ENCODE data around the gene FAM216A.
"Not testable (repeated sequence)": the region's sequence is repeated elsewhere in the genome, so short reads cannot be mapped to it uniquely, and the experiment has no call there.

DNA sequence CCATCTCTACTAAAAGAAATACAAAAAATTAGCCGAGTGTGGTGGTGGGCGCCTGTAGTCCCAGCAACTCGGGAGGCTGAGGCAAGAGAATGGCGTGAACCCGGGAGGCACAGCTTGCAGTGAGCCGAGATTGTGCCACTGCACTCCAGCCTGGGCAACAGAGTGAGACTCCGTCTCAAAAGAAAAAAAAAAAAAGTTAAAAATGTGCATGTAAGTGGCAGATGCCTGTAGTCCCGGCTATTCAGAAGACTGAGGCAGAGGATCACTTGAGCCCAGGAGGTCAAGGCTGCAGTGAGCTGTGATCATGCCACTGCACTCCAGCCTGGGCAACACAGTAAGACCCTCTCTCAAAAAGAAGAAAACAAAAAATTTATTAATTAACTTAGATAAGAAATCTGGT lies 49.4 kb downstream of the FAM216A start:
- TF ChIP-seq POLR2A (IDR thresholded peaks at IDR 0.05; ENCODE audit: borderline replicate concordance, extremely low read depth, insufficient read depth, insufficient read length); POLR2AphosphoS5 (IDR thresholded peaks at IDR 0.05; ENCODE audit: low read depth, low read length); EZH2 (IDR thresholded peaks at IDR 0.05); SRF (IDR thresholded peaks at IDR 0.05; ENCODE audit: low read depth); YY1 (IDR thresholded peaks at IDR 0.05; ENCODE audit: extremely low read depth, insufficient replicate concordance, low read depth, low read length); ZNF274 (IDR thresholded peaks at IDR 0.05; ENCODE audit: low read depth, low read length): not testable (repeated sequence)
- TF ChIP-seq, protein P1, sequence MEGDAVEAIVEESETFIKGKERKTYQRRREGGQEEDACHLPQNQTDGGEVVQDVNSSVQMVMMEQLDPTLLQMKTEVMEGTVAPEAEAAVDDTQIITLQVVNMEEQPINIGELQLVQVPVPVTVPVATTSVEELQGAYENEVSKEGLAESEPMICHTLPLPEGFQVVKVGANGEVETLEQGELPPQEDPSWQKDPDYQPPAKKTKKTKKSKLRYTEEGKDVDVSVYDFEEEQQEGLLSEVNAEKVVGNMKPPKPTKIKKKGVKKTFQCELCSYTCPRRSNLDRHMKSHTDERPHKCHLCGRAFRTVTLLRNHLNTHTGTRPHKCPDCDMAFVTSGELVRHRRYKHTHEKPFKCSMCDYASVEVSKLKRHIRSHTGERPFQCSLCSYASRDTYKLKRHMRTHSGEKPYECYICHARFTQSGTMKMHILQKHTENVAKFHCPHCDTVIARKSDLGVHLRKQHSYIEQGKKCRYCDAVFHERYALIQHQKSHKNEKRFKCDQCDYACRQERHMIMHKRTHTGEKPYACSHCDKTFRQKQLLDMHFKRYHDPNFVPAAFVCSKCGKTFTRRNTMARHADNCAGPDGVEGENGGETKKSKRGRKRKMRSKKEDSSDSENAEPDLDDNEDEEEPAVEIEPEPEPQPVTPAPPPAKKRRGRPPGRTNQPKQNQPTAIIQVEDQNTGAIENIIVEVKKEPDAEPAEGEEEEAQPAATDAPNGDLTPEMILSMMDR (IDR thresholded peaks at IDR 0.05 in 2 of 3, conservative IDR thresholded peaks at IDR 0.05 in 1 of 3; ENCODE audit: borderline replicate concordance in 1 of 3, insufficient read depth in 1 of 3, low read depth in 2 of 3, low read length in 2 of 3) = not testable (repeated sequence)
